Loucy (cell line): ENCODE data around the gene ATP8A2.

Experiments
- EZH2phosphoT487 ChIP-seq: fragments of 200-600 bp; IDR thresholded peaks from 2 replicates; pipeline ENCODE4 v1.6.1; 2018; ENCODE audit warnings: antibody characterized with exemption, mild to moderate bottlenecking, moderate library complexity, borderline replicate concordance
- TF ChIP-seq, protein P1 (sequence below): fragments of 200-600 bp; sonication (generic); conservative IDR thresholded peaks from 2 replicates; pipeline ENCODE4 v1.5.1; 2014; ENCODE audit warnings: mild to moderate bottlenecking, antibody characterized with exemption, low read length

DNA sequence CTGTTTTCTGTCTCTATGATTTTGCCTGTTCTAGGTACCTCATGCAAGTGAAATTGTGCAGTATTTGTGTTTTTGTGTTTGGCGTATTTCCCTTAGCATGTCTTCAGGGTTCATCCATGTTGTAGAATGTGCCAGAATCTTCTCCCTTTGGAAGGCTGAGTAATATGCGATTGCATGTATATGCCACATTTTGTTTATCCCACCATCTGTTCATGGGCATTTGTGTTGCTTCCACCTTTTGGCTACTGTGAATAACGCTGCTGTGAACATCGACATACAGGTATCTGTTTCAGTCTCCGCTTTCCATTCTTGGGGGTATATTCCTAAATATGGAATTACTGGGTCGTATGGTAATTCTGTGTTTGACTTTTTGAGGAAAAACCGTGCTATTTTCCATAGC lies 190.0 kb downstream of the ATP8A2 start:
- TF ChIP-seq EZH2phosphoT487, result no peak
- TF ChIP-seq, protein P1, sequence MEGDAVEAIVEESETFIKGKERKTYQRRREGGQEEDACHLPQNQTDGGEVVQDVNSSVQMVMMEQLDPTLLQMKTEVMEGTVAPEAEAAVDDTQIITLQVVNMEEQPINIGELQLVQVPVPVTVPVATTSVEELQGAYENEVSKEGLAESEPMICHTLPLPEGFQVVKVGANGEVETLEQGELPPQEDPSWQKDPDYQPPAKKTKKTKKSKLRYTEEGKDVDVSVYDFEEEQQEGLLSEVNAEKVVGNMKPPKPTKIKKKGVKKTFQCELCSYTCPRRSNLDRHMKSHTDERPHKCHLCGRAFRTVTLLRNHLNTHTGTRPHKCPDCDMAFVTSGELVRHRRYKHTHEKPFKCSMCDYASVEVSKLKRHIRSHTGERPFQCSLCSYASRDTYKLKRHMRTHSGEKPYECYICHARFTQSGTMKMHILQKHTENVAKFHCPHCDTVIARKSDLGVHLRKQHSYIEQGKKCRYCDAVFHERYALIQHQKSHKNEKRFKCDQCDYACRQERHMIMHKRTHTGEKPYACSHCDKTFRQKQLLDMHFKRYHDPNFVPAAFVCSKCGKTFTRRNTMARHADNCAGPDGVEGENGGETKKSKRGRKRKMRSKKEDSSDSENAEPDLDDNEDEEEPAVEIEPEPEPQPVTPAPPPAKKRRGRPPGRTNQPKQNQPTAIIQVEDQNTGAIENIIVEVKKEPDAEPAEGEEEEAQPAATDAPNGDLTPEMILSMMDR, result no peak
